ENCODE data around the gene IGSF3.

Gene IGSF3

DNA sequence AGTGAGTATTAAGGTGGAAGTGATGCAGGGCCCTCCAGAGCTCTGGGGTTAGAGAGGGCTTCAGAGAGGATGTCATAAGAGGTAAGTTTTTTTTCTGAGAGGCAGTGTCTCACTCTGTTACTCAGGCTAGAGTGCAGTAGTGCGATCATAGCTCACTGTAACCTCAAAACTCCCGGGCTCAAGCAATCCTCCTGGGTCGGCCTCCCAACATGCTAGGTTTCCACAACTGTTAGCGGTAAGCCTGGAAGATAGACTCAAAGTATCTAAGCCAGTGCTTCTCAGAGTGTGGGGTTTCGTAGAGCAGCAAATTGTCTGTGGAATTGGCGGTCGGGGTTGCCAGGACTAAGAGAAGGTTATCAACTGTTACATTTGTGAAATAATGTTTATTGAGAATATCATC lies 18.6 kb upstream of the IGSF3 start:
- DNase-seq = no peak

DNA sequence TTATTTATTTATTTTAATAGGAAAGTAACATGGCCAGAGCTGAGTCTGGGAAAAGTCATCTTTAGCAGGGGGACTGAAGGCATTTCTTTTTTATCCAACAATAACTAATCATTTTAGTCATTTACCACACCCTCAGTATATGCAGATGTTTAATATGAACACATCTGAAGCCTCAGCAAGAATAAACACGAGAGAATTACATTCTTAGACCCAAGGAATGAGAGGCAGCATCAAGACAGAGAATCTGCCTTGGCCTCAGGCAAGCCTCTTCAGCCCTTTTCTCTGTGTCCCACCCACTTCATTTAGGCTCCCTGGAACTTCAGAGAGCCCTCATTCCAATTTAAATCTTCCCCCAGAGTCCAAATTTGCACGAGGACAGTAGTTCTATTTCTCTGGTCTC lies 17.0 kb upstream of the IGSF3 start:
- no peak for DNase-seq

DNA sequence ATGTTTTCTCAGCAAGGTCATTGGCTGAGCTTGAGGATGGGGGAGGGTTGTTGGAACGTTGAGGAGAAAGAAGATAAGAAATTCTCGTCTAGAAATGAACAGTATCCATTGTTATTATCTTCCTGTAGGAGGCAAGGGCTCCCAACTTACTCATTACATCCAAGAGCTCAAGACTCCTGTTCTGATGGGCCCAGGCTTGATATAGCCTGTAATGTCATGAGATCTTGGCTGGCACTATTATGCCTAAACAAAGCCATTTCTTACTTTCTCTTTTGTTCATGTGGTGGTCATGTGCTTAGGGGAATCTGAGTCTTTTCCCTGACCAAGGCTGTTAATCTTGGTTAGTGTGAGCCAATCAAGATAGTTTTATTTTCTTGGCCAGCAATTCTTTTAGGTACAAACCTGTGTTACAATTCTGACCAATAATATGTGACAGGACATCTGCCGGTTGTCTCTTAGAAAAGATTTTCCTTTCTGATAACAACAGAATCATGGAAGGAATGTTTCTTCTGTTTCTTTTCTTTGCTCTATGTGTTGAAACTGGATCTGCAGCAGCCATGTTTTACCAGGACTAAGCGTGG lies 15.2 kb upstream of the IGSF3 start:
- no peak for DNase-seq

DNA sequence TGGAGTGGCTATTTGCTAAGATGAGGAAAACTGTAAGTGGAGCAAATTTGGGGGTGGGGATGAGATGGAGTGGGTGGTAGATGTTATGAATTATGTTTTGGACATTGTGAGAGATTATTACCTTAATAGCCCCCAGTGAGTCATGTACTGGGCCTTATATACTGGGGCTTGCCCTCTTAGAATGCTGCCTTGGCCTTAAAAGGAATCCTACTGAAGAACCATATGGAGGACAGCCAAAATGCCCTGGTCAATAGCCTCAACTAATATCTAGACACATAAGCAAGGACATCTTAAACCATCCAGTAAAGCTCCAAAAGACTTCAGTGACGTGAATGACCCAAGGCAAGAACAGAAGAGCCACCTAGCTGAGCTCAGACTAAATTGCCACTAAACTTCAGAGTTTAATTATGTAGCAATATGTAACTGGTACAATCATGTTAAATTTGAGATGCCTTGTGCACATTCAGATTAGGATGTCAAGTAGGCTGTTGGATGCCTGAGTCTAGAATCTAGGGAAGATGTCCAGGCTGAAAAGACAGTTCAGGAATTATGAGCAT lies 13.9 kb upstream of the IGSF3 start:
- no peak for DNase-seq

DNA sequence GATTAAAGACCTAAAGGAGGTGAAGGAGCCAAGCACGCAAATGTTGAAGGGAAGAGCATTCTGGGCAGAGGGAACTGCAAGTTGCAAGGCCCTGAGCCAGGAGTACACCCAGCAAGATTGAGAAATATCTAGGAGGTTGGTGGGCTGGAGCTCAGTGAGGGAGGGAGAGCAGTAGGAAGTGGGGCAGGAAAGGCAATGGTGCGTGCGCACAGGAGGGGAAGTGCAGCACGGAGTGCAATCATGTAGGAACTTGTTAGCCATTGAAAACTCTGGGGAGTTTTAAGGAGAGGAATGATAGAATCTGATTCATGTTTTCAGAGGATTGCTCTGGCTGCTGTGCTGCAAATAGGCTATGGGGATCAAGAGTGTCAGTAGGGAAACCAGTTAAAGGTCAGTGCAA lies 13.2 kb upstream of the IGSF3 start:
- DNase-seq = no peak

DNA sequence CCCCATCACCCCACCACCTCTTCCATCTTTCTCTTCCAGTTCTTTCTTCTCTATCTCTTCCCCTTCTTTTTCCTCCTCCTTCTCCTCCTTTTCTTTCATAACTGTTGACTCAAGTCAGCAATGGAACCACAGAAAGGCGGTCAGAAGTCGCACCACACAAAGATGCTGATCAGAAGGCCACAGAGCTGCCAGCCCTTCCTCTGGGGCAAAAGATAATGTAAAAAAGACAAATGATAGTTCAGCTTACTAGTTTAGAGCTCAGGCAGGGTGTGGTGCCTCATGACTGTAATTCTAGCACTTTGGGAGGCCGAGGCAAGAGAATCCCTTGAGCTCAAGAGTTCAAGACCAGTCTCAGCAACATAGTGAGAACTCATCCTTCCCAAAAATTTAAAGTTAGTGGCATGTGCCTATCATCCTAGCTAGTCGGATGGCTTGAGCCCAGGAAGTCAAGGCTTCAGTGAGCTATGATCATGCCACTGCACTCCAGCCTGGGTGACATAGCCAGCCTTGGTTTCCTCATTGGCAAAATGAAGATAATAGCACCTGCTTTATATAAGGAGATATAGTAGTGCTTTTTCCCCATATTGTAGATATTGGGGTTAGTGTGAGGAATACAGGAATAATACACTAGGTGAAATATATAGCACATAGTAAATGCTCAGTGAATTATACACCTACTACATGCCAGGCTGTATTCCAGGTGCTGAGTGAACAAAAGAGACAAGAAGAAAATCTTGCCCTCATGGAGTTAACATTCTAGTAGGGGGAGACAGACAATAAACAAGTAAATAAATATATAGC lies 12.5 kb upstream of the IGSF3 start:
- DNase-seq = no peak

DNA sequence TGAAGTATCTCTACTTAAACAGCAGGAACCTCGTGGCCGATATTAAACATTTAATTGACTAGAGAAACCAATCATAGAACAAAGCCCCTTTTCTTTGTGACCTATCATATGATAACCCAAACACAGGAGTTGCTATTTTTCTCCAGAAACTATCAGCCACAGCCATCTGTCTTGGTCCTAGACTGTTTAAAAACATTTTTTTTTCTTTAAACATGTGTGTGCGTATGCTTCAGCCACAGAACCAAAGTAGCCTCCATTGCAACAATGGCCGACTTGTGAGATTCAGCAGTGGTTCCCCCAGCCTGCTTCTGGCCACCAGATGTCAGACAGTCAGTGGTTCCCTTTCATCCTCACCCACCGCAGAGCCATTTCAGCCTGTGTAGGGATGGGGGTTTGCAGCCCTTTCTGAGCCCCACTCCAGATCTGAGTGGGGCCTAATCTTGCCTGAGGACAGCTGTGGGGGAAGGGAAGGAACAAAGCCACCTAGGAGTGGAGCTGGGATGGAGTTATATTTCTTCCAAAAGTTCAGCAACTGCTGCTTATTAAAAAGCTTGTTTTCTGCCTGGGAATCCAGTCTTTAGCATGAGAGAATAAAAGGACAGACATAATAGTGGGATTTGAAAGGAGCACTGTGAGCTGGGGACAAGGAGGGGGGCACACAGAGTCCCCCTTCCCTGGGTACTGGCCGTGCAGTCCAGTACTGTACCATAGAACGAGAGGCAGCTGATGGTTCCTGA lies 11.7 kb upstream of the IGSF3 start:
- DNase-seq = no peak

DNA sequence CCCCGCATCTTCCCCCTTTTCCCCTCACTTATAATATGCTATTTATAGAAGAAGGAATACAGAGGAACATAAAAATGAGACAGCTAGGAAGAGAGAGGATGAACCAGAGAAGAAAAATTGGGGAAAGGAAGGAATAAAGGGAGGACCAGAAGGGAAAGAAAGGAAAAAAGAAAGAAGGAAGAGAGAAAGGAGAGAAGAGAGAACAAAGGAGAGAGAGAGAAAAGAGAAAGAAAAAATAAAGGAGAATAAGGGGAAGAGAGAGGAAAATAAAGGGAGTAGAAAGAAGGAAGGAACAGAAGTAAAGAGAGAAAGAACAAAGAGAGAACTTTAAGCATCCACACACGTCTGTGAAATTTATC lies 11.2 kb upstream of the IGSF3 start:
- DNase-seq = no peak

DNA sequence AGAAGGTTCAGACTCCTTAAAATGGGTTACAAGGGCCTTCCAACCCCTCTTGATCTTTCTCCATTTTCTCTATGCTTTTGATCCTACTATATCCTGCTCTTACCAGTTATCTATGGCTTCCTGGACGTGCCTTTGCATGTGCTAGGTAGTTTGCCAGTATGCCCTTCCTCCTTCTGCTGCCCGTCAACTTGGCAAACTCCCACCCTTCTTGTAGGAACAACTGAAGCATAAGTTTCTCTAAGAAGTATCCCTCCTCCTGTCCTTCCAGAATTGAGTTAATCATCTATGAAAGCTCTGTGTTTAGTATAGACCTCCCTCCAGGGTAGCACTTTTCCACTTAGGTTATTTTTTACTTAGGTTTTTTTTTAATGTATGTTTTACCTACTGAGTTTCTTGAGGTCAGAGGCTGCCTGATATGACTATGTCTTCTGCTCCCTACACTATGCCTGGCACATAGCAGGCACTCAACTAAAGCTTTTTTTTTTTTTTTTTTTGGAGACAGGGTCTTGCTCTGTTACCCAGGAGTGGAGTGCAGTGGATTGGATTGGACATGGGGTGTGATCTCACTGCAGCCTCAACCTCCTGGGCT lies 10.0 kb upstream of the IGSF3 start:
- DNase-seq = no peak

DNA sequence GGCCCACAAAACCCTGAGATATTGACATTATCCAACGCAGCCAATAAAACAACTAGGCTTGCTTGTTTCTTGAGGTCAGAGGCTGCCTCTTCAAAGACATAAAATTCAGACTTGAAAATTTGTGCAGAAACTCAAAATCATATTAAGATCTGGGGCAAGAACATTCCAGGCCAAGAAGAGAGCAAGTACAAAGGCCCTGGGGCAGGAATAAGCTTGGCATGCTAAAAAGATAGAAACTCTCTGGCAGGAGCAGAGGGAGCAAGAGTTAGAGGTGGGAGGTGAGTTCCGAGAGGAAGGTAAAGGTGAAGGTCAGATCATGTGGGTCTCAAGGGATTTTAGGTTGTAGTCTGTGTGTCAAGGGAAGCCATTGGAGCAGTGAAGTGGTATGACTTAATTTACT lies 8.8 kb upstream of the IGSF3 start:
- no peak for DNase-seq

DNA sequence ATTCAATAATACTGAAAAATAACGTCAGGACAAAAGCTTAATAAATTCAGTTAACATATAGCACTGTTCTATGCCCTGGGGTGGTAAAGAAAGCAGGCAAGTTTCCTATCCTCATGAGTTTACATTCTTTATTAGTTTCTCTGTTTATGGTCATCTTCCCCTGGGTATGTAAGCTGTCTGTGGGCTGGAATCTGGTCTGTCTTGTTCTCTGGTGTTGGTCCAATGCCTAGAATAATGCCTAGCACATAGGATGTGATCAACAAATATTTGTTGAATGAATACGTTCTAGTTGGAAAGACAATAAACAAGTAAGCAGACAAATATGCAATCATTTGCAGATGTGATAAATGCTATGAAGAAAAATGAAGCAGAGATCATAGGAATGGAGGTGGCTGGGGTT lies 7.2 kb upstream of the IGSF3 start:
- no peak for DNase-seq

DNA sequence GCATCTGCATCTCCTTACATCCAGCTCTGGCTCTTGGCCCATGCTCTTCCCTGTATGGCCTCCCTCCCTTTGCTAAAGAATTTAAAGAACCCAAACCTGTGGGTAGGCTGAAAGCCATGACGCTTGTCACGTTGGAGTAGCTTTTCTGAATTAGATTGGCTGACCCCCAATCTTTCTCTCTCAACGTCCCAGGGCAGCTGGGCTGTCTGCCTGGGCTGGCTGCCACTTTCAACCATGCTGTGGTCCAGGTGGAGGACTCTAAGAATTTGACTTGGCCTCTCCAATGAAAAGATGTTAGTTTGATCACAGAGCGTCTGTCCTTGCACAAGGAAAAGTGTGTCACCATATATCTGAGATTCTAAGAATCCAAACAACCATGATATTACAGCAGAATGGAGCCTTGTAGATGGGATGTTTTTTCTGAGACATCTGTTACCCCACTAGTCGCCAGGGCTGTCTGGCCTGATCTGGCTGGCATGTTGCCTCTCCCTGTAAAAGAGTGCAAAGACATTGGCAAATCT lies 6.5 kb upstream of the IGSF3 start:
- DNase-seq = no peak

DNA sequence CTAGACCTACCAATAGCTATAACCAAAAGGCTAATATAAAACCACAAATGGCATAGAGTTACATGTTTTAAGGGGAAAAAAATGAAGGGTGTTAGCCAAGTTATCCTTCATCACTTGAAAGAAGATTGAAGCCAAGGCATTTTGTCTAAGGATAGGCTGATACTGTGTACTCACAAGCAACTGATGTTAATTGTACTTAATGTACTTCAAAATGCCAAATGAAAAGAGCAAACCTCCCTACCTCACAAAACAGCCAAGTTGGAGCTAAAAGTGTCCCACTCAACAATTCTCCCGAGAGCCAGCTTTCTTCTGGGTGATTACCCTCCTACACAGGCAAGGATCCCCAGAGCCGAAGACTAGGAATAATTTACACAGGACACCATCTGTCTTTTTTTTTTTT lies 4.4 kb upstream of the IGSF3 start:
- DNase-seq = no peak

DNA sequence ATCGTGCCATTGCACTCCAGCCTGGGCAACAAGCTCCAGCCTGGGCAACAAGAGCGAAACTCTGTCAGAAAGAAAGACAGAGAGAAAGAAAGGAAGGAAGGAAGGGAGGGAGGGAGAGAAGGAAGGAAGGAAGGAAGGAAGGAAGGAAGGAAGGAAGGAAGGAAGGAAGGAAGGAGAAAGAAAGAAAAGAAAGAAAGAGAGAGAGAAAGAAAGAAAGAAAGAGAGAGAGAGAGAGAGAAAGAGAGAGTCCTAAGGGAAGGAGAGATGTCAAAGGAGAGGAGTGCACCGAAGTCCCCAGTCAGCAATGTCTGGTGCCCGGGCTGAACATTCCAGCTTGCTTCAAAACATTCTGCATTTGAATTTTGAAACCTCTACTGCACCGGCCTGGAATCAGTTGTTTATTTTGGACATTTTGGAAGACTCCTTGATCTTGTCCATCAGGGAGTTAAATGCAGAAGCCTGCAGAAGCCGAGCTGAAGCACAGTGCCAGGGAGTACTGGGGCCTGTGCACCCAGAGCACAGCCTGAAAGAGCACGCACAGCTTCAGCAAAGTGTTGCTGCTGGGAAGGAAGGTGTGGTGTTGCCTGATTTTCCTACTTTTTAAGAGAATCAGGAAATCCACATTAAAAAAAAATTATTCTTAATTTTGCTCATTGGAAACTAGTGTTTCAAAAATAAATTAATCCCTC lies 3.7 kb upstream of the IGSF3 start:
- no peak for DNase-seq

DNA sequence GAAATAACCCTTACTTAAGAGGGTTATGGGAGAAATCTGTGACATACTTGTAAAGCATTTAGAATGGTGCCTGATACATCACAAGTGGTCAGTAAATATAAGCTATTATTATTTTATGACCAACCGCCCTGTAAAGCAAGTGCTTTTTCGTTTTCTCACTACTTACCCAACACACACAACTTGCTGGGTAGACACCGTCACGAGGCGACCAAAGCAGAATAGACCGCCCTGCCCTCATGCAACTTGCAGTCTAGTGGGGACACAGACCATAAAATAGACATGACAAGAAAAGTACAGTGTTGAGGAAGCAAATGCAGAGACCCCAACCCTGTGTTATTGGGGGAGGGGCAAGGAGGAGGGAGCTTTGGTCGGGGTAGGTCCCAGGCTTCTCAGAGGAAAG lies 744 bp upstream of the IGSF3 start:
- no peak for DNase-seq

DNA sequence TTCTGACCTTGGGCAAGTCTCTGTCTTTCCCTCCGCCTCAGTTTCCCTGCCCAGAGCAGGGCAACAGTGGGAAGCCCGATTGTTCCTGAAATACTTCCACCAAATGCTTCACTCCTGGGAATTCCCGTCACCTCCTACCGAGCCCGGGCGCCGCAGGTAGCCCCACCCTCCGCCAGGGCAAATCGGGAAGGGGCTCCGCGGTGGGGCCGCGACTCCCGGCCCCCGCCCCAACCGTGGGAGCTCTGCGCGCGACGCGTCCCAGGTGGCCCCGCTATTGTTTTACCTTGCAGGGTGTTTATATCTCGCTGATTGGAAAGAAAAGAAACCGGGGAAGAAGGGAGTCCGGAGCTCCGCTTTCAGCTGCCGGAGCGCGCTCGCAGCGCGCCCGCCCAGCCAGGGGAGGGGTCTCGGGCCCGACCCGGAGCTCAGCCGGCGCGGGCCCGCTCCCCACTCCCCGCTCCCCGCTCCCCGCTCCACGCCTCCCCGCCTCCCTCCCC lies 407 bp downstream of the IGSF3 start:
- no peak for DNase-seq

DNA sequence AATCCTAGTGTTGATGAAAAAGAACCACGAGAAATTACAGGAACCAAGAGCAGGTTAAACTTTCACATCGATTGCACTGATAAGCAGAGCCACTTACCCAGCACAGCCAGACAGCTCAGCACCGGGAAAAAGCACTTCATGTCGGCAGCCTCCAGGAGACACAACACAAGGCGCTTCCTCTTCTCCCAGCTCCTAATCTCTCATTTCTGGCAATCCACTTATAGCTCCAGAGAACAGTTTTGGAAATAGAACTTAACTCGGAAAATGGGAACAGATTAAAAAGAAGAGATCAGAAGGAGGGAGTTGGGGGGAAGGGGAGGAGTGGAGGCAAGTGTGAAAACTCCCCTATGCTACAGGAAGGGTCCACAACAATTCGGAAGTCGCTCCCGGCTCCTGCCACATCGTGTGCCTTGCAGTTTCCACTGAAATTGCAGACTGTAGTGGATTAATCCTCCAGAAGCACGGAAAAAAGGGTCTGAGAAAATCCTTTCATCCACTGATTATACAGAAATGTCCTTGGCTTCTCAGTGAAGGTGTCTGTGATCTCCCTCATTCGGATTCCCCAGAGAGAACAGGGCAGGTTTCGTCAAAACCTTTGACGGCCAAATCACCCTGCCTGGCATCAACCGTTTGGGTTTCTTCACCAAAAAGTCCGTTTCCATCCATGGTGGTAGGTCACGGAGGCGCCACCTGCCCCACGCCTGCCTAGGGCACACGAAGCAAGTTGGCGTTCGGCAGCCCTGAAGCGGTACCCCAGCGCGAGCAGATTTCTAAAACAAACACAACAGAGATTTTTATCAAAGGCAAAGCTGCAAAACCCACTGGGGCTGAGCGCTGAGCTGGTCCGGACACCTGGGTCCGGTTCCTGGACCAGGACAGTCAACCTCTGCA lies 1.1 kb downstream of the IGSF3 start:
- DNase-seq = no peak

DNA sequence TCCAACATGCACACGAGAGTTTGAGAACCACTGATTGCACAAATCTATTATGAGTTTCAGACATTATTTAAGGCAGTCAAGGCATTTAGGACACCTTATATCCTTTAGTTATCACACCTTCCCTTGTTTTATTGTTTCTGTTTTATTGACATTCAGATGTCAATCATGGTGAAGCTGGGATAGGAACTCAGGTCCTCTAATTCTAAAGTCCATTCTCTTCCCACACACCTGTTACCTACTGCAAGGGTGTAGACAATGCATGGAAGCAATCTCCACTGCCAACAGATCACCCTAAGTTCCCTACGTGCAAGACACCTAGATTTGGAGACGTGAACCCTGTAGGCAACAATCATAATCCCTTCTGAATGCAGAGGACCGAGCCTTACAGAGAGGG lies 2.6 kb downstream of the IGSF3 start:
- DNase-seq = no peak

DNA sequence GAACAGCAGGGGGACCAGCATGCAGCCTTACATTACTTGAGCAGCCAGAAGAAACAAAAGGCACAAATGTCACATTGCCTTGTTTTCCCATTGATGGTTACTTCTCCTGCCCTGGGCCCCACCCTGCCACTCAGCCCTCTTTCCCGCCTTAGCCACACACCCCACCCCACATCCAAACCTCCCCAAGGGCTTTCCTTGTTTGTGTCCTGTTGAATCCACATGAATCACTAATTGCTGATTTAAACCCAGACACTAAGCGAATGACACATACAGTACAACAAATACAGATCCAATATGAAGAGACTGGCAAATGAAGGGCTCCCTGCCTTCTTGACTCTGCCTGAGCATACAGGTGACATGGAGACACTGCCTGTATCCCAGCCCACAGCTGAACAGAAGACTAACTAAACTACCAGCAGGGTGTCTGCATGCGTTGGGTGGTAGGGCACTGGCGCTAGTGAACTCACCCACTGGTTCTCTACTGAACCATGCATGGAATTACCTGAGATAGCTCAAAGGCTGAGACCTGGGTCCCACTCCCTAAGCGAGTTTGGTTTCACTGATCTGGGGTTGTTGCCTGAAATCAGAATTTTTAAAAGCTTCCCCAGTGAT lies 3.1 kb downstream of the IGSF3 start:
- DNase-seq = no peak

DNA sequence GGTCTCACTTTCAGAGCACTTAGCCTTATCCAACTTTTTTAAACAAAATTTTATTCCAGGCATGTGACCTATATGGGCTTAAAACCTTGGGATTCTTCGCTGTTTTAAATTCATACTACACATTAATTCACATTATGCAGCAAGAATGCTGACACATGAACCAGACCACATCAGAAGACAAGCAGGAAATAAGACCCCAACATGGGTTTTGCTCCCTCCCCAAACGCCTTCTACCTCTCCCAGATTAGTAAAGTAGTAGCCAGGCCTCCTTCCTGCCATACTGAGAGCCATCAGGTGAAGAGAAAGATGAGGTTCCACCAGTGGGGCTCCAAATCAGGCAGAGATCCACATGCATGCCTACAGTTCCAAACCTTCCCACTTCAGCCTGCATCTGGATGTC lies 3.7 kb downstream of the IGSF3 start:
- no peak for DNase-seq

DNA sequence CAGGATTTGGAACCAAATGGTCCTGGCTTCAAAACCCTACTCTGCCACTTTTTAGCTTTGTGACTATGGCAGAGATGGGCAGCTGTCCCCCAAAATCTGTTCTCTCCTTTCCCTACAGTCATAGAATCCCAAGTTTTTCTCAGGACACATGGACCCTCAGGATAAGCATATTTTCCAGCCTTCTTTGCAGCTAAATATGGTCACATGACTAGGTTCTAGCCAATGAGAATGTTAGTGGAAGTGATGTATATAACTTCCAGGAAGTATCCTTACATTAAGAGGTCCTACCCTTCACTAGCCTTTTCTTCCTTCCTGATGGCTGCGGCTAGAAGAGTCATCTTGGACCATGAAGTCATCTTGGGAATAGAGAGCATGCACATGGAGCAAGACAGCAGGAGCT lies 5.9 kb downstream of the IGSF3 start:
- no peak for DNase-seq

All from CD4-positive, alpha-beta T cell treated with Interleukin-10 for 1 hour (primary cell).